Stomach (tissue), 4 donors: ENCODE data around the gene CCDC136.

ENCODE experiments used
- CTCF ChIP-seq, 7 experiments: fragments of 450-650 bp in 4 of 7; fragments of 200-600 bp in 3 of 7; sonication (generic) in 3 of 7; IDR thresholded peaks; one replicate each; pipeline ENCODE4 v1.5.1; 2016 to 2019; ENCODE audit warnings: antibody characterized with exemption in 7 of 7, control low read depth in 2 of 7, mild to moderate bottlenecking in 1 of 7
- EP300 ChIP-seq: sonication (generic); formaldehyde crosslinking; IDR thresholded peaks from one replicate; pipeline ENCODE4 v1.6.1; 2017; ENCODE audit warnings: antibody characterized with exemption

GRCh38 chr7:128785738-128786137 lies 6.0 kb upstream of the CCDC136 start:
- no peak for TF ChIP-seq CTCF (IDR thresholded peaks at IDR 0.05)
- no peak for TF ChIP-seq EP300
